ENCODE data around the gene BAG3. TPM values are rescaled to one million over a fixed set of nuclear protein-coding genes. Genes with fewer than 3 reads are reported as not detected.
"Not testable (repeated sequence)": the region's sequence is repeated elsewhere in the genome, so short reads cannot be mapped to it uniquely, and the experiment has no call there.

The BAG3 gene
- total RNA-seq, 1 donor from 2014 or later: 4.7 TPM

DNA sequence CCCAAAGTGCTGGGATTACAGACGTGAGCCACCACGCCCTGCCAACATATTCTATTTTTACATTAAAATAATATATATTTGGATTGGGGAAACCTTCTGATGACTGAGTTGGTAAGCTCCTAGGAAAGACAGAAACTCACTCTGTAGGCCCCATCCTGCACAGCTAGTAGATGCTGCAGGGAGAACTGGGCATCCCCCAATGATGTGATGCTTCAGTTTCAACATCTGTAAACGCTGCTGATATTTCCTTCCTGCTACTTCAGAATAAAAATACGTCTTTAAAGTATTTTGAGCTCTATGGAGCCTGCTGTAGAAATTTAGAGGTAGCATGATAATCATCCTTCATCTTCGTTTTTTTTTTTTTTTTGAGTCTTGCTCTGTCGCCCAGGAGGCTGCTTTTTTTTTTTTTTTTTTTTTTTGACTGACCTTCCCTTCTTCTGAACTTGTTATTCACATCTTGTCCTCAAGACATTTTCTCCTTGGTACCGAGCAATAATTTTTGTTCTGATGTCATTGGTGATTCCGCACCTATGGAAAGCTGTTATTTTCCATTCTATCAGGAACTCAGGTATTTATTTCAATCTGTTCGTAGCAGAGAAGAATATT lies 52.8 kb downstream of the BAG3 start:
- Histone ChIP-seq H3K27ac (ENCODE audit: low read depth, low read length) (no peak overlapping the region), H3K27me3 (ENCODE audit: control insufficient read depth in 3 of 3, insufficient read depth in 3 of 3, low read length in 3 of 3) (no peaks in the 10 kb centered on the region), H3K4me3 (ENCODE audit: low read length in 3 of 3) (no peak overlapping the region), H3K36me3 (ENCODE audit: control insufficient read depth in 3 of 3, insufficient read depth in 3 of 3, low read length in 3 of 3) (no peaks in the 10 kb centered on the region), H3K9ac (ENCODE audit: low read depth in 1 of 3, low read length in 3 of 3) (no peak overlapping the region), H3K9me3 (ENCODE audit: control insufficient read depth in 3 of 3, low read length in 3 of 3) (no peaks in the 10 kb centered on the region), H3K4me1 (ENCODE audit: control insufficient read depth in 3 of 3, insufficient read depth in 3 of 3, low read length in 3 of 3) (no peaks in the 10 kb centered on the region)

GRCh38 chr10:119705434-119705831 lies 54.3 kb downstream of the BAG3 start:
- Histone ChIP-seq H3K36me3 (ENCODE audit: control insufficient read depth in 3 of 3, insufficient read depth in 3 of 3, low read length in 3 of 3) (no peaks in the 10 kb centered on the region), H3K9me3 (ENCODE audit: control insufficient read depth in 3 of 3, low read length in 3 of 3) (no peaks in the 10 kb centered on the region), H3K4me3 (ENCODE audit: low read length in 3 of 3) (no peak overlapping the region), H3K27ac (ENCODE audit: low read depth, low read length) (no peak overlapping the region), H3K27me3 (ENCODE audit: control insufficient read depth in 3 of 3, insufficient read depth in 3 of 3, low read length in 3 of 3) (no peaks in the 10 kb centered on the region), H3K4me1 (ENCODE audit: control insufficient read depth in 3 of 3, insufficient read depth in 3 of 3, low read length in 3 of 3) (no peaks in the 10 kb centered on the region), H3K9ac (ENCODE audit: low read depth in 1 of 3, low read length in 3 of 3) (no peak overlapping the region)

DNA sequence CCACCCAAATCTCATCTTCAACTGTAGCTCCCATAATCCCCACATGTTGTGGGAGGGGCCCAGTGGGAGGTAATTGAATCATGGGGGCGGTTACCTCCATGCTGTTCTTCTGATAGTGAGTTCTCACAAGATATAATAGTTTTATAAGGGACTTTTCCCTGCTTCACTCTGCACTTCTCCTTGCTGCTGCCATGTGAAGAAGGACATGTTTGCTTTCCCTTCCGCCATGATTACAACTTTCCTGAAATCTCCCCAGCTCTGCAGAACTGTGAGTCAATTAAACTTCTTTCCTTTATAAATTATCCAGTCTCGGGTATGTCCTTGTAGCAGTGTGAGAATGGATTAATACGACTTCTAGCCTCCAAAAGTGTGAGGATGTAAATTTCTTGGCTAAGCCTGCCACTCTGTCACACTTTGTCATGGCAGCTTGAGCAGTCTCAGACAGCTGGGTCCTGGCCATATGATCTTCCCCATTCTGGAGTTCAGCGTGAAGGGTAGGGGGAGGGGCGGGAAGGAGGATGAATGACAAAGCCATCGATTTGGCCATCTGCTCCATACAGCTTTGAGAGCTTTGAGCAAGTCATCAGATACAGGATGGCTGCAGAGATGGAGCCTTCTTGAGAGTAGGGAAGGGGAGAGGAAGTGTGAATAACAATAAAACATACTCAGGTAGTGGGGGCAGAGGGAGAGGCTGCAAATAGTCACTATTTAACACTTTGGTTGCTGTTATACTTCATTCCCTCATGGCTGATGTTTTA lies 55.5 kb downstream of the BAG3 start:
- Histone ChIP-seq H3K27ac (ENCODE audit: low read depth, low read length) (no peak overlapping the region), H3K9me3 (ENCODE audit: control insufficient read depth in 3 of 3, low read length in 3 of 3) (no peaks in the 10 kb centered on the region), H3K4me3 (ENCODE audit: low read length in 3 of 3) (no peak overlapping the region), H3K27me3 (ENCODE audit: control insufficient read depth in 3 of 3, insufficient read depth in 3 of 3, low read length in 3 of 3) (no peaks in the 10 kb centered on the region), H3K4me1 (ENCODE audit: control insufficient read depth in 3 of 3, insufficient read depth in 3 of 3, low read length in 3 of 3) (no peaks in the 10 kb centered on the region), H3K36me3 (ENCODE audit: control insufficient read depth in 3 of 3, insufficient read depth in 3 of 3, low read length in 3 of 3) (no peaks in the 10 kb centered on the region), H3K9ac (ENCODE audit: low read depth in 1 of 3, low read length in 3 of 3) (no peak overlapping the region)

DNA sequence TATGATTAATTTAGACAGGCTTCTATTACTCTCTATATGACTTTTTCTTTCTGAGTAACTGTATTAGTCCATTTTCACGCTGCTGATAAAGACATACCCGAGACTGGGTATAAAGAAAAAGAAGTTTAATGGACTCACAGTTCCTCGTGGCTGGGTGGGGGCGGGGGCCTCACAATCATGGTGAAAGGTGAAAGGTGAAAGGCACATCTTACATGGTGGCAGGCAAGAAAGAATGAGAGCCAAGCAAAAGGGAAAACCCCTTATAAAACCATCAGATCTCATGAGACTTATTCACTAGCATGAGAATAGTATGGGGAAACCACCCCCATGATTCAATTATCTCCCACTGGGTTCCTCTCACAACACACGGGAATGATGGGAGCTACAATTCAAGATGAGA lies 56.2 kb downstream of the BAG3 start:
- H3K4me3 ChIP-seq (ENCODE audit: low read length in 3 of 3); H3K27me3 ChIP-seq (ENCODE audit: control insufficient read depth in 3 of 3, insufficient read depth in 3 of 3, low read length in 3 of 3); H3K4me1 ChIP-seq (ENCODE audit: control insufficient read depth in 3 of 3, insufficient read depth in 3 of 3, low read length in 3 of 3); H3K27ac ChIP-seq (ENCODE audit: low read depth, low read length); H3K9me3 ChIP-seq (ENCODE audit: control insufficient read depth in 3 of 3, low read length in 3 of 3); H3K36me3 ChIP-seq (ENCODE audit: control insufficient read depth in 3 of 3, insufficient read depth in 3 of 3, low read length in 3 of 3); H3K9ac ChIP-seq (ENCODE audit: low read depth in 1 of 3, low read length in 3 of 3): not testable (repeated sequence)

GRCh38 chr10:119710935-119711334 lies 59.8 kb downstream of the BAG3 start:
- H3K9ac ChIP-seq (ENCODE audit: low read depth in 1 of 3, low read length in 3 of 3); H3K27ac ChIP-seq (ENCODE audit: low read depth, low read length): not testable (repeated sequence)

GRCh38 chr10:119713744-119714483 lies 62.7 kb downstream of the BAG3 start:
- Histone ChIP-seq H3K9me3 (ENCODE audit: control insufficient read depth in 3 of 3, low read length in 3 of 3) (no peaks in the 10 kb centered on the region), H3K27ac (ENCODE audit: low read depth, low read length) (peak overlapping the region; percentile 77), H3K36me3 (ENCODE audit: control insufficient read depth in 3 of 3, insufficient read depth in 3 of 3, low read length in 3 of 3) (no peaks in the 10 kb centered on the region), H3K27me3 (ENCODE audit: control insufficient read depth in 3 of 3, insufficient read depth in 3 of 3, low read length in 3 of 3) (no peaks in the 10 kb centered on the region), H3K4me3 (ENCODE audit: low read length in 3 of 3) (no peak overlapping the region), H3K9ac (ENCODE audit: low read depth in 1 of 3, low read length in 3 of 3) (no peak overlapping the region), H3K4me1 (ENCODE audit: control insufficient read depth in 3 of 3, insufficient read depth in 3 of 3, low read length in 3 of 3) (peaks cover 7 to 14% (median 11%) of the 10 kb centered on the region in 3 donors)

More at GRCh38 chr10:119710935-119711334, 59.8 kb downstream of the BAG3 start:
- not testable (repeated sequence) for H3K9me3 ChIP-seq (ENCODE audit: control insufficient read depth in 3 of 3, low read length in 3 of 3); H3K4me3 ChIP-seq (ENCODE audit: low read length in 3 of 3); H3K36me3 ChIP-seq (ENCODE audit: control insufficient read depth in 3 of 3, insufficient read depth in 3 of 3, low read length in 3 of 3); H3K27me3 ChIP-seq (ENCODE audit: control insufficient read depth in 3 of 3, insufficient read depth in 3 of 3, low read length in 3 of 3)
- H3K4me1 ChIP-seq (ENCODE audit: control insufficient read depth in 3 of 3, insufficient read depth in 3 of 3, low read length in 3 of 3): peaks cover 7 to 12% (median 11%) of the 10 kb centered on the region in 3 donors

DNA sequence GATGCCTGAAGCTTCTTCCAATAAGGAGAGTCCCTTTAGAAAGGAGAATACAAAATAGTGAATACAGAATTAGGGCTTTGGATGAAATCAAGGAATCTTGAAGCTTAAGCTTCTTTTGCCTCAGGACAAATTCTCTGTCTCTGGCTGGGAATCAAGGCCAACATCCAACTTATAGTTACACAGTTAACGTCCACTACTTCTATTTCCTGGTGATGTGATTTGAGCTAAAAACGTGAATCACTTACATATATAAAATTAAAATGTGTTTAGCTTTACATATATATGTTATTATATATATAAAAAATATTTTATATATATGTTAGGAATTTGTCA lies 63.3 kb downstream of the BAG3 start:
- H3K27me3 ChIP-seq (ENCODE audit: control insufficient read depth in 3 of 3, insufficient read depth in 3 of 3, low read length in 3 of 3): no peaks in the 10 kb centered on the region
- peak overlapping the region; percentile 77 for H3K27ac ChIP-seq (ENCODE audit: low read depth, low read length)

GRCh38 chr10:119715628-119716505 lies 64.7 kb downstream of the BAG3 start:
- H3K4me3 ChIP-seq (ENCODE audit: low read length in 3 of 3): no peak overlapping the region
- peaks cover 7 to 14% (median 11%) of the 10 kb centered on the region in 3 donors for H3K4me1 ChIP-seq (ENCODE audit: control insufficient read depth in 3 of 3, insufficient read depth in 3 of 3, low read length in 3 of 3)
- no peaks in the 10 kb centered on the region for H3K27me3 ChIP-seq (ENCODE audit: control insufficient read depth in 3 of 3, insufficient read depth in 3 of 3, low read length in 3 of 3)
- H3K36me3 ChIP-seq (ENCODE audit: control insufficient read depth in 3 of 3, insufficient read depth in 3 of 3, low read length in 3 of 3): no peaks in the 10 kb centered on the region
- H3K27ac ChIP-seq (ENCODE audit: low read depth, low read length): no peak overlapping the region
- no peaks in the 10 kb centered on the region for H3K9me3 ChIP-seq (ENCODE audit: control insufficient read depth in 3 of 3, low read length in 3 of 3)
- peak overlapping the region in 1 of 3 donors; percentile 27 for H3K9ac ChIP-seq (ENCODE audit: low read depth in 1 of 3, low read length in 3 of 3)

More for the DNA sequence above, 63.3 kb downstream of the BAG3 start:
- no peak overlapping the region for H3K9ac ChIP-seq (ENCODE audit: low read depth in 1 of 3, low read length in 3 of 3)
- no peak overlapping the region for H3K4me3 ChIP-seq (ENCODE audit: low read length in 3 of 3)
- H3K9me3 ChIP-seq (ENCODE audit: control insufficient read depth in 3 of 3, low read length in 3 of 3): no peaks in the 10 kb centered on the region
- no peaks in the 10 kb centered on the region for H3K36me3 ChIP-seq (ENCODE audit: control insufficient read depth in 3 of 3, insufficient read depth in 3 of 3, low read length in 3 of 3)
- H3K4me1 ChIP-seq (ENCODE audit: control insufficient read depth in 3 of 3, insufficient read depth in 3 of 3, low read length in 3 of 3): peaks cover 7 to 14% (median 11%) of the 10 kb centered on the region in 3 donors

DNA sequence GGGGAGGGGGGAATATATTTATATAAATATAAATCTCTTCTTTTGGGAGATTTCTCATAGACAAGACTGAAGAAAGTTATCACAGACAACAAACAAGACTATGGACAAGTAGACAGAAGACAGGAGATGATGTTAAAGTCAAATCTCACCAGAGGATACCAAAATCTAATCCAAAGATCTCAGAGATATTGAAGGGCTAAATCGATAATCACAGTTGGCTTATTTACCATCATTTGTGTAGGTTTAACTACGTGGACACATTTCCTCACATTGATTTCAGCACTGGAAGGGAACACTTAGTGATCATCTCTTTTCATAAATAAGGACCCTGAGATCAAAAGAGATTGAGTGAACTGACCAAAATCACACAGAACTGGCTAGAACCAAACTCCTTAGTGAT lies 72.0 kb downstream of the BAG3 start:
- H3K4me3 ChIP-seq (ENCODE audit: low read length in 3 of 3): no peak overlapping the region
- no peaks in the 10 kb centered on the region for H3K9me3 ChIP-seq (ENCODE audit: control insufficient read depth in 3 of 3, low read length in 3 of 3)
- no peaks in the 10 kb centered on the region for H3K27me3 ChIP-seq (ENCODE audit: control insufficient read depth in 3 of 3, insufficient read depth in 3 of 3, low read length in 3 of 3)
- peaks cover 18 to 25% (median 21%) of the 10 kb centered on the region in 3 donors for H3K4me1 ChIP-seq (ENCODE audit: control insufficient read depth in 3 of 3, insufficient read depth in 3 of 3, low read length in 3 of 3)
- H3K36me3 ChIP-seq (ENCODE audit: control insufficient read depth in 3 of 3, insufficient read depth in 3 of 3, low read length in 3 of 3): no peaks in the 10 kb centered on the region
- H3K9ac ChIP-seq (ENCODE audit: low read depth in 1 of 3, low read length in 3 of 3): no peak overlapping the region
- H3K27ac ChIP-seq (ENCODE audit: low read depth, low read length): no peak overlapping the region

Measured in skeletal muscle tissue (tissue), 4 donors.